NOMO-1 (cell line): ENCODE data around the gene PRSS21.

Experiments used
- DNase-seq, 2 experiments: peaks; one replicate each; lab custom pipeline; 2025; ENCODE audit not compliant: unreplicated experiment in 2 of 2; lab: John Stamatoyannopoulos, UW

The PRSS21 gene

DNA sequence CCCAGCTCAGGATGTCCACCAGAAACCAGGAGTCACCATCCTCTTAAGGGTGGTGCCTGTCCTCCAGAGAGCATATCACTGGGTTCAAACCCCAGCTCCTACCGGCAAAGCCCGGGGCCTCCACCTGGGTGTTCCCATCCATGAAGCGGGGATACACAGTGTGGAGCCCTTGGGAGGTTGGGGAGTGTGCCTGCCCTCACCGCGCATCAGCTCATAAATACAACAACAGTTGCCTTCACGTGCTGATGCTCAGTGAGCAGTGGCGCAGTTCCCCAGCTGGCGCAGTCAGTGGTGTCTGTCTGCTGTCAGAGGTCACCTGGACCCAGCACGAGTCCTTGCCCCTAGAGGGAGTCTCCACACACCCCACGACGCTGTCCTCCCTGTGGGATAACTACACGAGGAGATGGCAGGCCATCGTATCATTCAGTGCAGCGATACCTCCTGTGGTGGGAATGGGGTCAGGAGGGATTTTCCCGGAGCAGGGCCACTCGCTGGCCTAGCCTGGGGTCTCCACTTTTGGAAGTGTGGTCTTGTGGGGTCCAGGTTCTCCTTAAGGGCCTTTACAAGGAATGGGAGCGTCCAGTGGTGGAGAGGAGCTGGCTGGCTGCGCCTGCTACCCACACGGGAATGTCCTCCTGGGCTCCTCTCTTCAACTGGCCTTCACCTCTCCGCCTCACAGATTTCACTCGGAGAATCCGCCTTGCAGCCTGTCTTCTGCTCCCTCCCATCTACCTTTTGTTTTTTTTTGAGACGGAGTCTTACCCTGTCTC lies 37.7 kb upstream of the PRSS21 start:
- no peak for DNase-seq

DNA sequence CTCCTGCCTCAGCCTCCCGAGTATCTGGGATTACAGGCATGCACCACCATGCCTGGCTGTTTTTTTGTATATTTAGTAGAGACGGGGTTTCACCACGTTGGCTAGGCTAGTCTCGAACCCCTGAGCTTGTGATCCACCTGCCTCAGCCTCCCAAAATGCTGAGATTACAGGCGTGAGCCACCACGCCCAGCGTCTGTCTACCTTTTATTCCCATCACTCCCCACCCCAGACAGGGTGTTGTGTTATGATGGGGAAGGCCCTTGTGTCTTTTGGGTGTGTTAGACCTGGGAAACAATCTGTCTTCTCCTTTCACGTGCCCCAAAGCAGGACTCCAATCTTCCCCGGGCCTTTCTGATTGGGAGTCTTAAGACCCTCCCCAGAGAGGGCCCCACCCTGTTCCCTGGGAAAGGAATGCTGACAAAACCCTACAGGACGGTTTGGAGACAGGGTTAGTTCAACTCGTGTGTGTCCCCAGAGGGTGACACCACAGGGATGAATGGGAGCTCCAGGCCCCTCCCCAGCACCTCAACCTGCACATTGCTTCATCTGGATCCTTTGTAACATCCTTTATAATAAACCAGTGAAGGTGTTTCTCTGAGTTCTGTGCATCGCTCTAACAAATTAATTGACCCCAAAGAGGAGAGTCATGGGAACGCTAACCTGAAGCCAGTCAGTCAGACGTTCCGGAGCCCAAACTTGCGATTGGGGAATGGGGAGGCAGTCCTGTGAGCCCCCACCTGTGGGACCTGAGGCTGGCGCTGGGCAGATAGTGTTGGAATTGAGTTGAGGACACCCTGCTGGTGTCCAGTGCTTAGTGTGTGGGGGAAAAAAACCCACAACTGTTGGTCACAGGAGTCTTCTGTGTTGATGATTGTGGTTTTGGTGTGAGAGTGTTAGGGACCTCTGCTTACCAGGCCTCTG lies 36.8 kb upstream of the PRSS21 start:
- no peak for DNase-seq

DNA sequence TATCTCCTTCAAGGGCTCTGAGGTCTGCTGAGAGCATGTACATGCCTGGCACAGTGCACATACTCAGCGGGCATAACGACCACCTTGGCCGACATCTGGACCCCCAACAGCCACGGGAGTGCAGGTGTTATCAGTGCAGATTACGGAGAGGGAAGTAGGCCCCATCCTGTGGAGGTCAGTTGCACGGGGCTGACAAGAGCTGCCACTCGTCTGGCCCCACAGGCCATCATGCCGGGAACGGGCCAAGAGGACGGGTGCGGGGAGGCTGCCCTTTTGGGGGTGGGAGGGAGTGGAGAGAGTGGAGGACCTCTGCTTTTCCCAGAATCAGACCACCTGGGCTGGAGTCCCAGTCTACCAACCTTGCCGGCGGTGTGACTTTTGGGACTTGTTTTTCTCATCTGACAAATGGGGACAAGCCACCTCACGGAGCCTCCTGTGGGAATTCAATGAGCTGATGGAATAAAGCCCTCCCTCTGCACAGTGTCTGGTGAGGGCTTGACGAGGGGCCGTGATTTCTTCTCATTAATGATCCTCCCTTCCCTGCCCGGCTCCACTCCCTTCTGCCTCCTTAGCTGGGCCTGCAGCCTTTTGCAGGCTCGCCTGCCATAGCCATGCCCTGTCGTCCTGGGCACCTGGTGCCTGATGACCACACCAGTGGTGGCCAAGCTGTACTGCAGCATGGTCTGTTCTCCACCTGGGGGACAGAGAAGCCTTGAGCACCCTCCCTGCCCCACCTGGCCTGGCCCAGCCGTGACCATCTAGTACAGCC lies 34.3 kb upstream of the PRSS21 start:
- no peak for DNase-seq

DNA sequence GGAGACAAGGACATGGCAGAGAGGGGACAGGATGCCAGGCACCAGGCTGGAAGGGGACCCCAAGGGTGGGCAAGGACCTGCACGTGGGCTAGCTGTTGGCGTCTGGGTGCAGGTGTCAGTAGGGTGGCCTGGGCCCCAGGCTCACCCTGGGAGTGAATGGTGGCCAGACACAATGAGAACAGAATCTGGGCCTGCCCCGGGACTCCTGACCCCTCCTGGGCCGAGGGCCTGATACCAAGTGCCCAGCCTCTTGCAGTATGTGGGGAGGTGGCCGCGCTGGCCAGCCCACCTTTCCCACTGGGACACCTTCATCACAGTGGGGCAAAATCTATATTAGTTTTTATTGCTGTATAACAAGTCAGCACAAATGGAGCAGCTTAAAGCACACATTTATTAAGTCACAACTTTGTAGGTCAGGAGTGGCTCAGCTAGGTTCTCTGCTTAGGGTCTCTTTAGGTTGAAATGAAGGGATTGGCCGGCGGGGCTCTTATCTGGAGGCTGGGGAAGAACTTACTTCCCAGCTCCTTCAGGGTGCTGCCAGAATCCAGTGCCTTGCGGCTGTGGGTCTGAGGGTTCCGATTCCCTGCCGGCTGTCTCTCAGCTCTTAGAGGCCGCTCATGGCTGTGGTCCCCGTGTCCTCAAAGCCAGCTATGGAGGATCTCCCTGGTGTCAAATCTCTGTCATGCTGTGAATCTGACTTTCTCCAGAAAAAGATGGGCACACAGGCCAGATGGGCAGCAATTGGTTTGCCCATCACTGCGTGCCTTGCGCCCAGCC lies 33.3 kb upstream of the PRSS21 start:
- no peak for DNase-seq

DNA sequence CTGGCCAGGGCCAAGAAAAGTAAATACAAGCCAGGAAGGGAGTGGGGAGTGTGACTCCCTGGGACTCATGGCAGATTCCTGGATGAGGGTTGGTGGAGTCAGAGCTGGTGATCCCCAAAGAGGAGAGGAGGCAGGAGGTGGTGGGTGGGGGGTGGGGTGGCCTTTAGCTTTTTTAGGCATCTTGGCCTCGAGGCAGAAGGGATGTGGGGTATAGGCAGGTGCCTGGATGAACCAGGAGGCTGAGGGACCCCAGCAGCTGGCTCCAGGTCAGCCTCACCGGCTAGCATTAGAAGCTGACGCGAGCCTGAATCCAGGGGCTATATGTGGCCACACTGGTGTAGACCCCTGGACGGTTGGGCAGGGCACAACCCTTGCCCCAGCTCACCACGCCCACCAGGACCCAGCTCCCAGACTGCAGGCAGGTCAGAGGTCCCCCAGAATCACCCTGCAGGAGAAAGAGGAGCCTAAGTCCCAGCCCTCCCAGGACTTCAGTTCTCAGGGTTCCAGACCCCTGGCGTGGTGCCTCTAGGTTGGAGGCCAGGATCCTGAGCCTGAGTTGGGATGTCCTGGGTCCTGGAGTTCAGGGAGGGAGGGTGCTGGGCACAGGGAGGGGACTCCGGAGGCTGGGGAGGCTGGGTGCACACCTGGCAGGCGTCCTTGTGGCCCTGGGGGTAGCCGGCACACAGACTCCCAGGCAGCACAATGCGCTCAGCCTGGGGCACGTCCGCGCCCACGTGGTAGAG lies 32.5 kb upstream of the PRSS21 start:
- DNase-seq, result no peak

DNA sequence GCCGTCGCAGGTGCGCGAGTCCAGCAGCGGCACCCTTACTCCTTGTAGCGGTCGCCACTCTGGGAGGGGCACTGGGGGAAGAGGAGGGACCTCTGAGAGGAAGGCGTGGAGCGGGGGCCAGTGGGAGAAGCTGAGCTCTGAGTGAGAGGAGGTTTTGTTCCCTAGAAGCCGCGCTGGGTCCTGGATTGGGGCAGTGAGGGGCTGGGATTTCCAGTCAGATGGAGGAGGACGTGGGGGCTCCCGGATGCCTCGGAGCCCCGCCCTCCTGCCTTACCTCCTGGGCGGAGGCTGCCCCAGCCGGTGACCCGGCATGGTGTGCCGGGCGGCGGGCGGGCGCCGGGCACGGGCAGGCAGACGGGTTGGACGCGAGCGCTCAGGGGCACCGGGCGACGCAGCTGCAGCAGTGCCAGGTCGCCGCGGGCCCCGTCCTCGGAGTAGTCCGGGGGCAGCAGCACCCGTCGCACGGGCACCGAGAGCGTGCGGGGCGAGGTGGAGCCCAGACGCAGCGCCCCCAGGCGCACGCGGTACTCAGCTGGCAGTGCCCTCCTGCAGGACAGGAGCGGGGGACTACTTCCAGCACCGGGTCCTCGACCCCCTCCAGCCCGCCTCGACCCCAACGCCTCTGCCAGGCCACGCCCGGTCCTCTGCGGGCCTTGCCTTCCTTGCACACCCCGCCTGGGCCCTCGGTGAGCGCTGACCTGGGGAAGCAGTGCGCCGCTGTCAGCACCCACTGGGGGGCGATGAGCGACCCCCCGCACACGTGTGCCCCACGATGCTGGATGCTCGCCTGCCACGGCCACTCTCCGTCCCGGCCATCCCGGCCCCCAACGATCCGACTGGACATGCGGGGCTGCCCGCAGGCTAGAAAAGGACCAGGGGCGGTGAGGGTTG lies 31.7 kb upstream of the PRSS21 start:
- no peak for DNase-seq

DNA sequence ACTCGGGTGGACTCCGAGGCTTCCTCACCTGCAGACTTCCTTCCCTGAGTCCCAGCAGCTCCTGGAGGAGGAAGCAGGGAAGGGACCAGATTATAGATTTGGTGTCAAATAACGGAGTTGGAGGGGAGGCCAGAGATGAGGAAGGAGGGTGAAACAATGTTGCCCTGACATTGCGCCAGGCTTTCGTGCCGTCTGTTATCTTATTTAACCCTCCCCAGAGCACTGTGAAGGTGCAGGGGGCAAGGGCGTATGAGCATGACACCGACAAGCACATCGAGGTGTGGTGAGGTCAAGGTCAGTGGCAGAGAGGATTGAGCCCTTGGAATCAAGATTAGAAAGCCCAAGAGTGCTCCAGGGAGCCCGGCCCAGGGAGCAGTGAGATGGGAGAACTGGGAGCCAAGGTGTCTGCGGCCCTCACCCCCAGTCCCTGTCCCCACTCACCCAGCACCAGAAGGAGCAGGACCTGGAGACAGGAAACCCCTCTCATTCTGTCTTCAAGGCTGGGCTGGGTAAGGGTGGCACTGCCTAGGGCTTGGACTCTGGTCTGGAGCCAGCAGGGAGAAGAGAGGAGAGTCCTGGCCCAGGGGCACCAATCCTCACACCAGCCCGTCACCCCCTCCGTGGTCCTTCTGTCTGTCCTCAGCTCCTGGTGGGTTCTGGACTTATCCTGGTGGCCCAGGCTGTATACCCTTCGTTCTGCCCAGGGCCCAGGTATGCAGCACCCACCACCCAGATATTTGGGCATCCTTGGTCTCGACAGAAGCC lies 30.8 kb upstream of the PRSS21 start:
- no peak for DNase-seq

DNA sequence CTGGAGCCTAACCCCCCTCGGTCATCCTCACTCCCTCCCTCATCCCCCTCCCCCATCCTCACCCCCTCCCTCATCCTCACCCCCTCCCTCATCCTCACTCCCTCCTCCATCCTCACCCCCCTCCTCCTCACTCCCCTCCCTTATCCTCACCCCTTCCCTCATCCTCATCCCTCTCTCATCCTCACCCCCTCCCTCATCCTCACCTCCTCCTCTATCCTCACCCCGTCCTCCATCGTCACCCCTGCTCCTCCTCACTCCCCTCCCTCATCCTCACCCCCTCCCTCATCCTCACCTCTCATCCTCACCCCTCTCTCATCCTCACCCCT lies 30.2 kb upstream of the PRSS21 start:
- no peak for DNase-seq

DNA sequence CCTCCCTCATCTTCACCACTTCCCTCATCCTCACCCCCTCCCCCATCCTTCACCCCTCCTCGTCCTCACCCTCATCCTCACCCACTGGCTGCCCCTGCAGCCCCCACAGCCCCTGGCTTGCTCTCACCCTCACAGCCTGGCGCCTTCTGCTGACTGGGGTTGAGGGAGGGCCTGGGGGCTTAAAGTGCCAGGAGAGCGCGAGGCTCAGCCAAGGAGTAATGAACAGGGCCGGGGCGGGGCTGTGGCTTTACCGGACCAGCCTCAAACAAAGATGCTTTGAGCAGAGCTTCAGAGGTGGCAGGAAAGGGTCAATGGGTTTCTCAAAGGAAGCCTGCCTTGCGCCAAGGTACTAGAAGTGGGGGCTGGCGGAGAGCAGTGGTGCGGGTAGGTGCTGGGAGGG lies 29.6 kb upstream of the PRSS21 start, which contains the start of gene PRSS33:
TSS of gene PRSS33 (minus strand) at position 155 of the 400 bp plus-strand sequence. CDS start 1,013 bp downstream, outside the sequence.
- DNase-seq, result no peak

DNA sequence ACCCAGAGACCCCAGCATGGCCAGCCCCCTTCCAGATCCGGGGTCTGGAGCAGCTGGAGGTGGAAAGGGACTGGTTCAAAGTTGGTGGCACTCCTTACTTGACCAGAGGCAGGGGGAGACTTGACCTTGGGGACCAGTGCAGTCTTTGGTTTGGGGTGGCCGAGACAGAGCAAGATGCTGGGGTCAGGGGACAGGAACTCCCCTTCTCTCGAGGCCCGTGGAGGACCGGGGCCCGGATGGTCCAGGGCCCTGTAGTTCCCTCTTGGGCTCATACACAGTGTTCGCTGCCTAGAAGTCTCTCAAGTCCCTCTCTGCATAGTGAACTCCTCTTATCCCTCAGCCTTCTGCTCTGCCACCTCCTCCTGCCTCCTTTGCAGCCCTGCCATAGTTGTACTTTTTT lies 29.1 kb upstream of the PRSS21 start:
- DNase-seq, result no peak

DNA sequence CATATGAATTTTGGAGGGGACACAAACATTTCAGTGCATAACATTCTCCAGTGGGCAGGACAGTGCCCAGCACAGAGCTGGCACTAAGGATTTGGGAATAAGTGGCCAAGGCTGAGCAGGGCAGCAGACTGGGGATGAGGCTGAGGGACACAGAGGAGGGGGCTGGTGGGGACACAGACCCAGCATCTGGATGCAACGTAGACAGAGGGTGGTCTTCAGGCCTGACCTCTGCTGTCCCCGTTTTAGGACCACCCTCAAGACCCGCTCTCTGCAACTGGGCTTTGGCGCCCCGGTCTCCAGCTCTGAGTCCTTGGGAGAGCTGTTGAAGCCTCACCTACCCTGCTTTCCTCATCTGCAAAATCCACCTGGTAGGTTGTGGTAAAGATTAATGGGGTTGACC lies 26.4 kb upstream of the PRSS21 start:
- DNase-seq, result no peak

DNA sequence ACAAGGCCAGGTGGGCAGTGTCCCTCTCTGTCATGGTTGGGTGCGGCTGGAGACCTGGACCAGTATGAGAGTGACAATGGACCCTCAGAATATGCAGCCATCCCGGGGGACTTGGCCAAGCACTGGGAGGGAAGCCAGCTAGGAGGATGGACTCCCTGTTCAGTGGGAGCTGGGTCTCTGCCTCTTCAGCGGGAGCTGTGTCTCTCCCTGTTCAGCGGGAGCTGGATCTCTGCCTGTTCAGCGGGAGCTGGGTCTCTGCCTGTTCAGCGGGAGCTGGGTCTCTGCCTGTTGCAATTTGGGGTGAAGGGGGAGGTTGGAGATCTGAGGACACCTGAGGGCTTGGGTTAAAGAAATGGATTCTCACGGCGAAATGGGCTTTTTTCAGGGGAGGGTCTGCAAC lies 25.9 kb upstream of the PRSS21 start:
- no peak for DNase-seq

DNA sequence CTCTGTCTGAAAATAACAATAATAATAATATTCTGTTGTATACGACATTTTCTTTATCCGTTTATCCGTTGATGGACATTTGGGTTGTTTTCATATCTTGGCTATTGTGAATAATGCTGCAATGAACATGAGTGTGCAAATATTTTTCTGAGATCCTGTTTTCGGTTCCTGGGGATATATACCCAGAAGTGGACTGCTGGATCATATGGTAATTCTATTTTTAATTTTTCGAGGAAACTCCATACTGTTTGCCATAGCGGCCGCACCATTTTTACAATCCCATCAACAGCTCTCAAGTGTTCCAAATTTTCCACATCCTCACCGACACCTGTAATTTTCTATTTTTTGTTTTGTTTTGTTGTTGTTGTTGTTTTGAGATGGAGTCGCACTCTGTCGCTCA lies 24.1 kb upstream of the PRSS21 start:
- no peak for DNase-seq

DNA sequence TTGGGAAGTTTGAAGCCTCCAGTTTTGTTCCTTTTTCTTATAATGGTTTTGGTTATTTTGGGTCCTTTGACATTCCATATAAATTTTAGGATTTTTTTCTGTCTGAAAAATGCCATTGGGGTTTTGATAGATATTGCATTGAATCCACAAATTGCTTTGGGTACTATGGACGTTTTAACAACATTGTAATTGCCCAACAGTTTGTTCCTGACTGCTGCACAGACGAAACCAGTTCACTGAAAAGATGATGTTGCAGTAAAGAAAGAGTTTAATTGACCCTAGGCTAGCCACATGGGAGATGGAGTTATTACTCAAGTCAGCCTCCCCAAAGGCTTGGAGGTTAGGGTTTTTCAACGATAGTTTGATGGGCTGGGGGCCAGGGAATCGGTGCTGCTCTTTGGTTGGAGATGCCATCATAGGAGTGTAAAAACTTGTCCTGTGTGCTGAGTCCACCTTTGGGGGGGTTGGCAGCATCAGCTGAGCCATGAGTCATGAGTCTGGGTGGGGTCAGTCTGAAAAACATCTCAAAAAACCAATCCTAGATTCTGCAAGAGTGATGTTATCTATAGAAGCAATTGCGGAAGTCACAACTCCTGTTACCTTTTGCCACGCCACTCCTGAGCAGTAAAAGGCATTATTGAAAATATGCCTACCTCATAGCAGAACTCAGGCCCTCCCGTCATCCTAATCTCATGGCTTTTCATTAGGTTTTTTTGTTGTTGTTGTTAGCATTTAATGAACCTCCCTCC lies 21.5 kb upstream of the PRSS21 start:
- DNase-seq, result peak; percentile 51 to 75

DNA sequence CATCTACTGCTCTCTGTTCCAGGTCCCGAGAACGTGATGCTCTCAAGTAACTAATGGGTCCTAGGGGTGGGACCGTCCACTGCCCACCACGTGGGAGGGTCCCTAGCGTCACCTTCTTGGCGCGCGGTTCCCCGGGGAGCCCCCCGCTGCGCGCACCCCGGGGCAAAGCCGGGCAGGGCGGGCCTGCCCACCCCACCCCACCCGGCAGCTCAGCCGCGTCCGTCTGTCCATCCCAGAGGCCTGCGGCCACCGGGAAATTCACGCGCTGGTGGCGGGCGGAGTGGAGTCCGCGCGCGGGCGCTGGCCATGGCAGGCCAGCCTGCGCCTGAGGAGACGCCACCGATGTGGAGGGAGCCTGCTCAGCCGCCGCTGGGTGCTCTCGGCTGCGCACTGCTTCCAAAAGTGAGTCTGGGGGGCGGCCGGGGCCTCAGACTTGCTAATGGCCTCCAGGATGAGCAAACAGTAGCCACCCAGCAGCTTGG lies 18.3 kb upstream of the PRSS21 start:
- DNase-seq, result no peak

DNA sequence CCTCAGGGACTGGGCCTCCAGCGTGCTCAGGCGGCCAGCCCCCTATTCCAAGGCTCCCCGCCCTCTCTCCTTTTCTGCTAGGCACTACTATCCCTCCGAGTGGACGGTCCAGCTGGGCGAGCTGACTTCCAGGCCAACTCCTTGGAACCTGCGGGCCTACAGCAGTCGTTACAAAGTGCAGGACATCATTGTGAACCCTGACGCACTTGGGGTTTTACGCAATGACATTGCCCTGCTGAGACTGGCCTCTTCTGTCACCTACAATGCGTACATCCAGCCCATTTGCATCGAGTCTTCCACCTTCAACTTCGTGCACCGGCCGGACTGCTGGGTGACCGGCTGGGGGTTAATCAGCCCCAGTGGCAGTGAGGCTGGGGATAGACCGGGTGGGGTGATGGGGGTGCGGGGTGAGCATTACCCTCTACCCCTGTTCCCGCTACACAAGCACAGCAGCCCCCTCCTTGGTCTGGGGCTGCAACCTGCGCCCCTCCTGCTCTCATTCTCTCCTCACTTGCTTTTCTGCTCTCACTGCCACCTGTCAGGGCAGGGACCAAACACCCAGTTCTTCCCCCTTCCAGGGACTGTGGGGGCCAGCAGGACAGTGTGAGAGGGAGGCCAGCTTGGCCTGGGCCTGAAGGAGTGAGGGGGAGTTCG lies 17.7 kb upstream of the PRSS21 start:
- DNase-seq, result no peak

DNA sequence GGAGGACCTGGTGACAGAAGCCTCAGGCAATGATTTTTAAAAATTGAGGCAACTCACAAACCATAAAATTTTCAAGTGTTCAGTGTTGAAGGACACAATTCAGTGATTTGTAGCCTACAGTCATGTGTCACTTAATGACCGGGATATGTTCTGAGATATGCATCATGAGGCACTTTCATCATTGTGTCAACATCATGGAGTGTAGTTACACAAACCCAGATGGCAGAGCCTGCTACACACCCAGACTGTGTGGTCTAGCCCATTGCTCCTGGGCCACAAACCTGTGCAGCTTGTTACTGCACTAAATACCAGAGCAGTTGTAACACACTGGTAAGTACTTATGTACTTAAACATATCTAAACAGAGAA lies 17.2 kb upstream of the PRSS21 start:
- DNase-seq, result peak in 1 of 2 experiments; percentile 37
